Measurements from ENCODE around the gene ASTN2. TPM values are rescaled to one million over a fixed set of nuclear protein-coding genes. Genes with fewer than 3 reads are reported as not detected.

The ASTN2 gene
- total RNA-seq, 1 donor from 2014 or later = 2.3 TPM

GRCh38 chr9:116435706-116436105 lies 979.2 kb downstream of the ASTN2 start:
- H3K9me3 ChIP-seq = no peaks in the 10 kb centered on the region
- H3K36me3 ChIP-seq = no peaks in the 10 kb centered on the region
- no peaks in the 10 kb centered on the region for H3K4me1 ChIP-seq
- H3K27me3 ChIP-seq = no peaks in the 10 kb centered on the region
- intact Hi-C loops (cut with DNase I) = no loop called here
- no peak overlapping the region for H3K4me3 ChIP-seq
- no peak for DNase-seq (ENCODE audit: low spot score in 2 of 2)
- H3K27ac ChIP-seq = no peak overlapping the region
- no peak for TF ChIP-seq CTCF (IDR thresholded peaks at IDR 0.05)

- intact Hi-C loops (cut with DNase I) = no loop called here
- DNase-seq (ENCODE audit: low spot score in 2 of 2) = no peak
- TF ChIP-seq CTCF (IDR thresholded peaks at IDR 0.05) = no peak
- Histone ChIP-seq H3K27ac (no peak overlapping the region), H3K4me1 (no peaks in the 10 kb centered on the region), H3K36me3 (no peaks in the 10 kb centered on the region), H3K4me3 (no peak overlapping the region), H3K9me3 (no peaks in the 10 kb centered on the region), H3K27me3 (no peaks in the 10 kb centered on the region)
Observed at GRCh38 chr9:116434314-116434713, 980.5 kb downstream of the ASTN2 start.

GRCh38 chr9:116432051-116432450 lies 982.8 kb downstream of the ASTN2 start:
- no peak overlapping the region for H3K27ac ChIP-seq
- H3K4me1 ChIP-seq = no peaks in the 10 kb centered on the region
- DNase-seq (ENCODE audit: low spot score in 2 of 2) = no peak
- intact Hi-C loops (cut with DNase I) = no loop called here
- no peaks in the 10 kb centered on the region for H3K27me3 ChIP-seq
- no peaks in the 10 kb centered on the region for H3K9me3 ChIP-seq
- TF ChIP-seq CTCF (IDR thresholded peaks at IDR 0.05) = no peak
- H3K36me3 ChIP-seq = no peaks in the 10 kb centered on the region
- no peak overlapping the region for H3K4me3 ChIP-seq

- no peaks in the 10 kb centered on the region for H3K36me3 ChIP-seq
- no peaks in the 10 kb centered on the region for H3K27me3 ChIP-seq
- TF ChIP-seq CTCF (IDR thresholded peaks at IDR 0.05) = no peak
- H3K27ac ChIP-seq = no peak overlapping the region
- intact Hi-C loops (cut with DNase I) = no loop called here
- no peak overlapping the region for H3K4me3 ChIP-seq
- no peaks in the 10 kb centered on the region for H3K4me1 ChIP-seq
- no peak for DNase-seq (ENCODE audit: low spot score in 2 of 2)
- H3K9me3 ChIP-seq = no peaks in the 10 kb centered on the region
Observed at GRCh38 chr9:116430849-116431248, 984.0 kb downstream of the ASTN2 start.

GRCh38 chr9:116425244-116425643 lies 989.6 kb downstream of the ASTN2 start:
- no peaks in the 10 kb centered on the region for H3K27me3 ChIP-seq
- no peaks in the 10 kb centered on the region for H3K9me3 ChIP-seq
- no peak for DNase-seq (ENCODE audit: low spot score in 2 of 2)
- no peak overlapping the region for H3K4me3 ChIP-seq
- intact Hi-C loops (cut with DNase I) = no loop called here
- H3K27ac ChIP-seq = no peak overlapping the region
- no peaks in the 10 kb centered on the region for H3K36me3 ChIP-seq
- H3K4me1 ChIP-seq = no peaks in the 10 kb centered on the region
- TF ChIP-seq CTCF (IDR thresholded peaks at IDR 0.05) = no peak

- DNase-seq (ENCODE audit: low spot score in 2 of 2) = no peak
- Histone ChIP-seq H3K4me1 (no peaks in the 10 kb centered on the region), H3K27me3 (no peaks in the 10 kb centered on the region), H3K9me3 (no peaks in the 10 kb centered on the region), H3K4me3 (no peak overlapping the region), H3K27ac (no peak overlapping the region), H3K36me3 (no peaks in the 10 kb centered on the region)
- no peak for TF ChIP-seq CTCF (IDR thresholded peaks at IDR 0.05)
- intact Hi-C loops (cut with DNase I) = no loop called here
Observed at GRCh38 chr9:116423149-116423548, 991.7 kb downstream of the ASTN2 start.

Data from ascending aorta (tissue), 2 donors.